Trophoblast cell (in vitro differentiated cells and primary cell): Measurements from ENCODE around the gene POU2F1.

ENCODE experiments used
- DNase-seq, 2 donors: peaks; one replicate each; pipeline ENCODE4 v3.0.0-alpha.2; 2016
- H2AFZ ChIP-seq: 2 replicates; pipeline ENCODE4 v1.6.1; 2013; ENCODE audit warnings: low read length, moderate library complexity, mild to moderate bottlenecking; ENCODE audit not compliant: insufficient read depth, poor library complexity
- H2AK5ac ChIP-seq: 2 replicates; pipeline ENCODE4 v1.6.1; 2013; ENCODE audit warnings: mild to moderate bottlenecking, low read length
- H2BK120ac ChIP-seq: 2 replicates; pipeline ENCODE4 v1.6.1; 2013; ENCODE audit warnings: low read length, mild to moderate bottlenecking, moderate library complexity; ENCODE audit not compliant: insufficient read depth, poor library complexity
- H2BK12ac ChIP-seq: 2 replicates; pipeline ENCODE4 v1.6.1; 2013; ENCODE audit warnings: mild to moderate bottlenecking, low read length, moderate library complexity
- H2BK5ac ChIP-seq: 2 replicates; pipeline ENCODE4 v1.6.1; 2013; ENCODE audit warnings: low read length, low read depth, moderate library complexity, mild to moderate bottlenecking; ENCODE audit not compliant: poor library complexity
- H3K14ac ChIP-seq: 2 replicates; pipeline ENCODE4 v1.6.1; 2013; ENCODE audit warnings: mild to moderate bottlenecking, low read length
- H3K18ac ChIP-seq: 2 replicates; pipeline ENCODE4 v1.6.1; 2013; ENCODE audit warnings: mild to moderate bottlenecking, low read length
- H3K23ac ChIP-seq: 2 replicates; pipeline ENCODE4 v1.6.1; 2013; ENCODE audit warnings: low read length
- H3K27ac ChIP-seq: 2 replicates; pipeline ENCODE4 v1.5.1; 2013; ENCODE audit warnings: low read depth, mild to moderate bottlenecking, inconsistent platforms, low read length, moderate library complexity
- H3K27me3 ChIP-seq: 2 replicates; pipeline ENCODE4 v1.6.1; 2013; ENCODE audit warnings: inconsistent platforms, mild to moderate bottlenecking, low read length, moderate library complexity; ENCODE audit not compliant: insufficient read depth
- H3K36me3 ChIP-seq, 2 experiments: 1 replicate in 1 of 2; 2 replicates in 1 of 2; pipeline ENCODE4 v1.6.1; 2013; ENCODE audit warnings: low read length in 2 of 2, mild to moderate bottlenecking in 2 of 2, moderate library complexity in 1 of 2; ENCODE audit not compliant: insufficient read depth in 2 of 2, control insufficient read depth in 1 of 2
- H3K4ac ChIP-seq: 2 replicates; pipeline ENCODE4 v1.6.1; 2013; ENCODE audit warnings: low read depth, mild to moderate bottlenecking, low read length, moderate library complexity
- H3K4me1 ChIP-seq, 2 experiments: 1 replicate in 1 of 2; 2 replicates in 1 of 2; pipeline ENCODE4 v1.6.1; 2013; ENCODE audit warnings: low read length in 2 of 2, mild to moderate bottlenecking in 2 of 2, moderate library complexity in 1 of 2; ENCODE audit not compliant: insufficient read depth in 2 of 2, control insufficient read depth in 1 of 2
- H3K4me2 ChIP-seq: 2 replicates; pipeline ENCODE4 v1.6.1; 2013; ENCODE audit warnings: inconsistent platforms, mild to moderate bottlenecking, low read length, moderate library complexity
- H3K4me3 ChIP-seq: 2 replicates; pipeline ENCODE4 v1.5.1; 2013; ENCODE audit warnings: mild to moderate bottlenecking, low read depth, low read length, inconsistent platforms
- H3K79me1 ChIP-seq: one replicate; pipeline ENCODE4 v1.6.1; 2013; ENCODE audit warnings: low read length
- H3K79me2 ChIP-seq: 2 replicates; pipeline ENCODE4 v1.6.1; 2013; ENCODE audit warnings: low read length, mild to moderate bottlenecking; ENCODE audit not compliant: control insufficient read depth, insufficient read depth, poor library complexity
- H3K9ac ChIP-seq: 2 replicates; pipeline ENCODE4 v1.6.1; 2013; ENCODE audit warnings: mild to moderate bottlenecking, low read length
- H3K9me3 ChIP-seq: 2 replicates; pipeline ENCODE4 v1.6.1; 2013; ENCODE audit warnings: low read depth, mild to moderate bottlenecking, control low read depth, inconsistent platforms, low read length; ENCODE audit not compliant: insufficient read depth
- H4K12ac ChIP-seq: 2 replicates; pipeline ENCODE4 v1.6.1; 2013; ENCODE audit warnings: low read depth, mild to moderate bottlenecking, low read length, moderate library complexity
- H4K8ac ChIP-seq: 2 replicates; pipeline ENCODE4 v1.6.1; 2013; ENCODE audit warnings: low read depth, mild to moderate bottlenecking, low read length, moderate library complexity
- H4K91ac ChIP-seq: one replicate; pipeline ENCODE4 v1.6.1; 2013; ENCODE audit warnings: low read depth, mild to moderate bottlenecking, low read length, moderate library complexity
- WGBS: extraction: QIAGEN DNeasy Blood & Tissue Kit; methylation state at CpG from one replicate; pipeline ENCODE4 v1.1.7; 2013; ENCODE audit warnings: missing lambda C conversion rate; ENCODE audit not compliant: insufficient read length, insufficient coverage; ENCODE audit errors: extremely low coverage; 5-methylcytosine and 5-hydroxymethylcytosine counted together

The POU2F1 gene

DNA sequence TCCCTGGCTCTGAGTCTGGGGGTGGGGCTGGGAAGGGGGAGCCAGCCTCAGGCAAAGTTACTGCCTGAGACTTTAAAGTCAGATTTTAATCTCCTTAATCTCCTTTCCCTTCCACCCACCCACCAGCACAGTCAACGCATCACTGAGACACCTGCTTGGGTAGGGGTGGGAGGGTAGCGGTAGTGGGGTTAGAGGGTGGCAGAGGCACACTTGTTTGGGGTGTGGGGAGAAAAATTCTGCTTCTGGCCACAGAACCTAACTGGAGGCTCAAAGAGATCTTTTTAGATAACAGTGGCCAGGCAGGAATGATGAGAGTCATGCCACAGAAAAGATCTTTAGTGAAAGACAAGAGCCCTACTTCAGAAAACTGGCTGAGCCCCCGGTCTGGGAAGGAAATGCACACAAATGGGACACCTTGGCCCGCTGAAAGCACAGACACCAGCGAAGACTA is 253.5 kb downstream of the POU2F1 start:
- H3K4ac ChIP-seq = no peak overlapping the region
- H3K79me2 ChIP-seq = no peaks in the 10 kb centered on the region
- no peak overlapping the region for H2AK5ac ChIP-seq
- no peak overlapping the region for H2BK5ac ChIP-seq
- H3K14ac ChIP-seq = no peak overlapping the region
- H3K27me3 ChIP-seq = no peaks in the 10 kb centered on the region
- no peak overlapping the region for H2BK120ac ChIP-seq
- no peak overlapping the region for H2BK12ac ChIP-seq
- H3K4me3 ChIP-seq = no peak overlapping the region
- no peak overlapping the region for H3K9ac ChIP-seq
- no peak overlapping the region for H4K8ac ChIP-seq
- DNase-seq = no peak
- H4K12ac ChIP-seq = no peak overlapping the region
- no peaks in the 10 kb centered on the region for H3K36me3 ChIP-seq
- peaks cover 16% of the 10 kb centered on the region in 2 experiments for H3K4me1 ChIP-seq
- no peak overlapping the region for H3K27ac ChIP-seq
- no peak overlapping the region for H3K23ac ChIP-seq
- H2AFZ ChIP-seq = no peak overlapping the region
- H3K79me1 ChIP-seq = no peaks in the 10 kb centered on the region
- no CpG with 5 or more reads among the region's 5 CpGs for WGBS
- no peak overlapping the region for H3K4me2 ChIP-seq
- peaks cover 2% of the 10 kb centered on the region for H3K9me3 ChIP-seq
- H4K91ac ChIP-seq = no peak overlapping the region
- no peak overlapping the region for H3K18ac ChIP-seq

DNA sequence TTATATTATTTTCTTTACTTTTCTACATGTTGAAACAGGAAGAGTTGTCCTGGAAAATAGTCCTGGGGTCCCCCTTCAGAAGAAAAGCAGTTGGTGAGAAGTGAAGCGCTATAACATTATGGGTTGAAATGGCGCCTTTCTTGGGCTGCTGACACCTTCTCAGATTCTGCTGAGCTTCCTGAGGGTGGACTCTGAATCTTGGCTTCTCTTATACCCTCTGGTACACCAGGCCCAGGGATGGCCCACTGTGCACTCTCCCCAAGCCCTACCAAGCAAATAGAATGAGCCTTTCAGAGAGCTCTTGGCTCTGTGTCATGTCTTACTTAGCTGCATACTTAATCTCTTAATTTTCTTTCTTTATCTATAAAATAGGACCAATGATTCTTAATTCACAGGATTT is 255.4 kb downstream of the POU2F1 start:
- DNase-seq = no peak
- Histone ChIP-seq H2AFZ (no peak overlapping the region), H3K27ac (no peak overlapping the region), H3K4me2 (no peak overlapping the region), H3K36me3 (no peaks in the 10 kb centered on the region), H4K91ac (no peak overlapping the region), H3K14ac (no peak overlapping the region), H3K79me1 (no peaks in the 10 kb centered on the region), H2AK5ac (no peak overlapping the region), H3K18ac (no peak overlapping the region), H2BK120ac (no peak overlapping the region), H3K4me3 (no peak overlapping the region), H3K4ac (no peak overlapping the region), H3K27me3 (no peaks in the 10 kb centered on the region), H2BK12ac (no peak overlapping the region), H3K4me1 (peaks cover 16% of the 10 kb centered on the region in 2 experiments), H3K9ac (no peak overlapping the region), H3K23ac (no peak overlapping the region), H3K79me2 (no peaks in the 10 kb centered on the region), H4K12ac (no peak overlapping the region), H4K8ac (no peak overlapping the region), H2BK5ac (no peak overlapping the region), H3K9me3 (peaks cover 2% of the 10 kb centered on the region)
- no CpG with 5 or more reads among the region's 2 CpGs for WGBS
